GM18951 (cell line): ENCODE results near the gene LAMC1.

Experiments used
- POLR2A ChIP-seq: IDR thresholded peaks from 4 replicates; pipeline ENCODE4 v1.6.1; 2011; ENCODE audit warnings: mild to moderate bottlenecking; ENCODE audit not compliant: insufficient read length, insufficient read depth; ENCODE audit errors: extremely low read depth
- in situ Hi-C: fragments of 300-500 bp; cut with MboI; formaldehyde crosslinking; loops from one replicate; pipeline ENCODE4 v1.12.0; 2022; ENCODE audit warnings: low sequenced_read_pairs, mixed read lengths, inconsistent platforms; ENCODE audit not compliant: unreplicated experiment

Gene LAMC1

GRCh38 chr1:183105449-183105848, 82.2 kb downstream of the LAMC1 start:
- in situ Hi-C loops: no loop called here
- TF ChIP-seq POLR2A: no peak

- no peak for TF ChIP-seq POLR2A
- in situ Hi-C loops: no loop called here
Measured at GRCh38 chr1:183106166-183106565, 82.9 kb downstream of the LAMC1 start.

GRCh38 chr1:183106746-183107145, 83.5 kb downstream of the LAMC1 start:
- TF ChIP-seq POLR2A: no peak
- in situ Hi-C loops: no loop called here

GRCh38 chr1:183110326-183110880, 87.2 kb downstream of the LAMC1 start:
- in situ Hi-C loops: no loop called here
- TF ChIP-seq POLR2A: no peak

- in situ Hi-C loops: no loop called here
- TF ChIP-seq POLR2A: no peak
Measured at GRCh38 chr1:183114441-183114840, 91.2 kb downstream of the LAMC1 start.

- no peak for TF ChIP-seq POLR2A
- in situ Hi-C loops: no loop called here
Measured at GRCh38 chr1:183116416-183116815, 93.2 kb downstream of the LAMC1 start.

- TF ChIP-seq POLR2A: no peak
- in situ Hi-C loops: no loop called here
Measured at GRCh38 chr1:183121609-183122008, 98.4 kb downstream of the LAMC1 start.

- in situ Hi-C loops: no loop called here
- TF ChIP-seq POLR2A: no peak
Measured at GRCh38 chr1:183124259-183124658, 101.0 kb downstream of the LAMC1 start.

- in situ Hi-C loops: no loop called here
- TF ChIP-seq POLR2A: no peak
Measured at GRCh38 chr1:183125279-183125999, 102.2 kb downstream of the LAMC1 start.

GRCh38 chr1:183126000-183126366, 102.8 kb downstream of the LAMC1 start:
- in situ Hi-C loops: no loop called here

GRCh38 chr1:183126528-183126927, 103.3 kb downstream of the LAMC1 start:
- in situ Hi-C loops: no loop called here

More at GRCh38 chr1:183126000-183126366, 102.8 kb downstream of the LAMC1 start:
- no peak for TF ChIP-seq POLR2A

GRCh38 chr1:183129921-183130690, 106.9 kb downstream of the LAMC1 start:
- in situ Hi-C loops: no loop called here
- no peak for TF ChIP-seq POLR2A

More at GRCh38 chr1:183126528-183126927, 103.3 kb downstream of the LAMC1 start:
- TF ChIP-seq POLR2A: no peak

- in situ Hi-C loops: no loop called here
- no peak for TF ChIP-seq POLR2A
Measured at GRCh38 chr1:183131166-183131565, 107.9 kb downstream of the LAMC1 start.

GRCh38 chr1:183135336-183135735, 112.1 kb downstream of the LAMC1 start:
- in situ Hi-C loops: no loop called here
- no peak for TF ChIP-seq POLR2A
